ENCODE results near the gene RBM47.

Gene RBM47

GRCh38 chr4:40587826-40588225, 41.8 kb downstream of the RBM47 start:
- no peak for DNase-seq (ENCODE audit: low spot score)
- no peak for TF ChIP-seq CTCF (IDR thresholded peaks at IDR 0.05; ENCODE audit: extremely low read depth, missing control alignments)

GRCh38 chr4:40587351-40587750, 42.3 kb downstream of the RBM47 start:
- no peak for DNase-seq (ENCODE audit: low spot score)
- TF ChIP-seq CTCF (IDR thresholded peaks at IDR 0.05; ENCODE audit: extremely low read depth, missing control alignments) = no peak

- no peak for TF ChIP-seq CTCF (IDR thresholded peaks at IDR 0.05; ENCODE audit: extremely low read depth, missing control alignments)
- DNase-seq (ENCODE audit: low spot score) = no peak
Observed at GRCh38 chr4:40586729-40587128, 42.9 kb downstream of the RBM47 start.

GRCh38 chr4:40586034-40586433, 43.6 kb downstream of the RBM47 start:
- no peak for TF ChIP-seq CTCF (IDR thresholded peaks at IDR 0.05; ENCODE audit: extremely low read depth, missing control alignments)
- no peak for DNase-seq (ENCODE audit: low spot score)

GRCh38 chr4:40585201-40585799, 44.4 kb downstream of the RBM47 start:
- DNase-seq (ENCODE audit: low spot score) = no peak
- no peak for TF ChIP-seq CTCF (IDR thresholded peaks at IDR 0.05; ENCODE audit: extremely low read depth, missing control alignments)

GRCh38 chr4:40584517-40585141, 45.0 kb downstream of the RBM47 start:
- no peak for TF ChIP-seq CTCF (IDR thresholded peaks at IDR 0.05; ENCODE audit: extremely low read depth, missing control alignments)

GRCh38 chr4:40583850-40584439, 45.7 kb downstream of the RBM47 start:
- no peak for DNase-seq (ENCODE audit: low spot score)
- TF ChIP-seq CTCF (IDR thresholded peaks at IDR 0.05; ENCODE audit: extremely low read depth, missing control alignments) = no peak

More at GRCh38 chr4:40584517-40585141, 45.0 kb downstream of the RBM47 start:
- DNase-seq (ENCODE audit: low spot score) = no peak

Data from GM20000 (cell line).